ENCODE measurements around the gene LYPD6B.
"Not testable (repeated sequence)": the region's sequence is repeated elsewhere in the genome, so short reads cannot be mapped to it uniquely, and the experiment has no call there.

LYPD6B gene

DNA sequence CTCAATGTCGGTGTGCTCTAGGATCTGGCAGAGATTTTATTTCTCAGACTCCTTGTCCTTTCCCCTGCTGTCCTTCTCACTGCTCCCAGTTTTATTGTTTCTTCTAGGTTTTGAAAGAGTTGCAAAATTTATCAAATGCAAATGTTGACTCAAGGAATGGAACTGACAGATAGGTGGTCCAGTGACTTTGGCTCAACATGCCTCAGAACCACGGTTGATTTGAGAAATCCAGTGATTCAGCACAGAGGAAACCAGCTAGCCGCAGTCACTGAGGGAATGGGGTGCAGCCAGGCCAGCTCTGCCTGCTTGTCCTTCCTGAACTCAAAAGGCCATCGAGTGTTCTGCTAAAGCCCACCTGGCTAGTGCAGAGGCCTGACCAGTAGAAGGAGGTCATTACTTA is 166.2 kb downstream of the LYPD6B start:
- no peak for DNase-seq (ENCODE audit: low read depth)

DNA sequence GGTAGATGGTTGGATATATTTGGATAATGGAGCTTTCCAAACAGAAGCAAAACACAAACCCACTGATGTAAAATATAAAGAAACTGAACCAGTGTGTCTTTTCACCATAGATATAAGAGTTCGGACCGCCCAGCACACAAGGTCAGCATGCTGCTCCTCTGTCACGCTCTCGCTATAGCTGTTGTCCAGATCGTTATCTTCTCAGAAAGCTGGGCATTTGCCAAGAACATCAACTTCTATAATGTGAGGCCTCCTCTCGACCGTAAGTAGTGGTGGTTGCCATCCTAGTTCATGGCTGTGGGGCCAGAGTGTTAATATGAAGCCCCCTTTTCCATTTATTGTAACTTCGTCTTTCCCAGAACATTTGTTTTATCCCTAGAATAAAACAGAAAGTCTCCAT is 166.6 kb downstream of the LYPD6B start:
- no peak for DNase-seq (ENCODE audit: low read depth)

DNA sequence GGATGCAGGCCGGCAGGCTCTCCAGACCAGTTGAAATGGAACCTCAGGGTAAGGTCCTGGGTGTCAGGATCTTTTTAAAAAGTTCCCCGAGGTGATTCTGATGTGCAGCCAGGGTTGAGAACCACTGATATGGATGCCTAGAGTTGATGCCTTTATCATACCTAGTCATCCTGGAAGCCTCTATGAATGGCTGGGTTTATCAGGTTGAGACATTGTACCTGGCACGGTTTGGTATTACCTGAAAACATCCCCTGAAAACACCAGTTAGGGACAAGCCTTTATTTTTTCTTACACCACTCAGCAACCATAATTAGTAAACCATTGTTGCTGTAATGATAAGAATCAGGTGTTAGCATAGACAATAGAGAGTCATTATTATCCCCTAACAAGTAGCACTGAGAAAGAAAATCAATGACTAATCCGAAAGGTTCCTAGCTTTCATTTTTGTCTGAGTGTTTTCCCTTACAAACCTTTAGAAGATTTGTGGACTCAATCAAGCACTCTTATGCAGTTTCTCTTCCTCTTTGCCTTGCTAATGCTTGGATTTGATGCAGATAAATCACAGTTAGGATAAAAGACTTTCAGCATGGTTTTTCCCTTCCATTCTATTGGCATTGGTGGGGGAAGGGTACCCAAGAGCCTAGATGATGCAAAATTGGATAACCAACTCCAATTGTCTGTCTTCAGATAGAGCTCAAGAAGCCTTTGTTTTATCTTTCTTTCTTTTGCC is 175.4 kb downstream of the LYPD6B start:
- no peak for DNase-seq (ENCODE audit: low read depth)

DNA sequence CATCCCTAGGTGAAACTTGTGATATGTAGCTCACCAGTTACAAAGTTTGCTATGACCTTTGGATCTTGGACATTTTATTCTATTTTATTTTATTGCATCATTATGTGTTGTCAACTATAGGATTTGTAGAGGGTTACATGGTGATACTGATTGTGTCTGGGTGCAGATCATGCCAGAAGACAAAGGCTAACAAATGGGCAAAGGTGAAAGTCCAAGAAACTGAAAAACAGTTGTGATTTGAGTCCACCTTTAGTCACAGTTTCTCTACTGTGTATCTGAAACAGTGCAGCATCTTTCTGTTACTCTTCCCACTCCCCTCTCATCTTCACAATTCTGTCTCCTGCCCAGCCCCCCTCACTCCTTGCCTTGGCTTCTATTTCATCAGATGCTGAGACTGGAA is 180.0 kb downstream of the LYPD6B start:
- DNase-seq (ENCODE audit: low read depth) = no peak

DNA sequence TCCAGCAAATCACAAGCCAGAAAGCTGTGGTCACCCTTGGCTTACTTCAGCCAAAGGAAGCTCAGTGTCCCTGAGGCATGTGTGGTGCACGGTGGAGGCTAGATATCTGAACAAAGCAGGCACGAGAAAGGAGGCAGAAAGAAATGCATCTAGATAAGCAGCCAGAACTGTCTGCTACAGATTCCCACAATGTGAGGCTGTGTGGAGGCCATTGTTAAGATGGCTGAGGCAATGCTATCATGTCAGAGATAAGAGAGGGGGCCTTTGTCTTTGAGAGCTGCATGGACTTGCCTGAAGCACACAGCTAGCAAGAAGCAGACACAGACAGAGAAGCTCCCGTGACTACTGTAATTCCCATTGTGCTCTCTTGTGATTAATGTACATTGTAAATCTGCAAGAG is 181.4 kb downstream of the LYPD6B start:
- no peak for DNase-seq (ENCODE audit: low read depth)

DNA sequence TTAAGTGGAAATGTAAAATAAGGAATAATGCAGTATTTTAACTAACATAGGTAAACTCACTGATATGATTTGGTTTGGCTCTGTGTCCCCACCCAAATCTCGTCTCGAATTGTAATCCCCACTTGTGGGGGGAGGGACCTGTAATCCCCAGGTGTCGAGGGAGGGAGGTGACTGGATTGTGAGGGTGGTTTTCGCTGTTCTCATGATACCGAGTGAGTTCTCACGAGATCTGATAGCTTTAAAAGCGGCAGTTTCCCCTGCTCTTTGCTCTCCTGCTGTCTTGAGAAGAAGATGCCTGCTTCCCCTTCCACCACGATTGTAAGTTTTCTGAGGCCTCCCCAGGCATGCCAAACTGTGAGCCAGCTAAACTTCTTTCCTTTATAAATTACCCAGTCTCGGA is 182.5 kb downstream of the LYPD6B start:
- no peak for DNase-seq (ENCODE audit: low read depth)

DNA sequence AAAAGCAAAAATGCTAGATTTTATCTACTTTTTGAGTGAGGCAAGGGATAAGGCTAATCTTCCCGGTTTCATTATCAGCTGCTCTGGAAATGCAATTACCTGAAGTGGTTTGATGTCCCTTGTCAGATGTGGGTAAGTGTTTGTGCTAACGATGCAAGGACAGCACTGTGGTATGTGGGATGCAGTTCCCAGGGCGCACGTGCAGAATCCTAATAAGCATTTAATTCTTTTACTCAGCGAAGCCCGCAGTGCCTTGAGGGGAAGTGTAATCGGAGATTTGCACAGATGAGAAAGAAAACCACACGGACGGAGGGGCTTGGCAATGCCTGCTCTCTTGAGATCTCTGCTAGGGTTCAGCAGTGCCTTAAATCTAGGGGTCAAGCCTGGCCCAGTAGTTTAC is 183.4 kb downstream of the LYPD6B start:
- DNase-seq (ENCODE audit: low read depth) = no peak

DNA sequence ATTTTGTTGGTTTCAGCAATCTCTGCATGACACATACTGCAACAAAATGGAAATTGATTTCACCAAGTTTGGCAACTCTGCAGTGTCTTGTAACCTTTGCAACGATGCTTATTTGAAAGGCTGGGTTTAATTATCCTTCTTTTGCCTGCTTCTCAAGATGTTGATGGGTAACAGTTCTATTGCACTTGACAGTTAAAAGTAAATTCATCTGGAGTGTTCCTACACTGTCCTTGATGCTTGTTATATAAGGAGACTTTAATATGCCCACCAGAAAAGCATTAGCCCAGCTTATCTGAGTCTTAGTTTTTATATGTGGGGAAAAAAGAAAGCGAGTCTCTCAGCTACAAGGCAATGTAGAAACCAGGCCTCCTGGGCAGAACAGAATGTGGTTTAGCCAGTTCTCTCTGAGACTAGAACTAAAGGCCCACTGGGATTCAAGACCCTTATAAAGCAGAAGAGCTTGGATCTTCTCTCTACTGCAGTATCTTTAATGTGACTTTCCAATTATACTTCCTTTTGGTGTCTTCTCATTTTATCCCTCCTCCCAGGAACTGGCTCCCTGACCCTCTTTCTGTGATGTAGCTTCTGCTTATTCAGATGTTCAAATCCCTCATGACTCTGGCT is 185.1 kb downstream of the LYPD6B start:
- no peak for DNase-seq (ENCODE audit: low read depth)

DNA sequence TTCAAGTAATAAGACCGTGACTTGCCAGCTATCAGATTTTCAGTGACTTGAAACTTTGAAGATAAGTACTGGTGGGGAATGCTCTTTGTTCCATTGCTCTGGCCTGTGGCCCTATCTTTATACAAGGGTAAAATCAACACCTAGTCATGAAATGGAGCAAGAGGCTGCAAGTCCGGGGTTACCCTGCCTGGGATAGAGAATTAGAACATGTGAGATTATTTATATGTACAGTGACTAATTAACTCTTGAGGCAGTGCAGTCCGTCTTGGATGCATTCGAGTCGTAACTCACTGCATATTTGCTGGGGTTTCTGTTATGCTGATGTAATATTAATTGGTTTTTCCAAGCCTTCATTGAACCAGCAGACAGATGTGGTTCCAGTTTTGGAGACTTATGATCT is 186.0 kb downstream of the LYPD6B start:
- no peak for DNase-seq (ENCODE audit: low read depth)

DNA sequence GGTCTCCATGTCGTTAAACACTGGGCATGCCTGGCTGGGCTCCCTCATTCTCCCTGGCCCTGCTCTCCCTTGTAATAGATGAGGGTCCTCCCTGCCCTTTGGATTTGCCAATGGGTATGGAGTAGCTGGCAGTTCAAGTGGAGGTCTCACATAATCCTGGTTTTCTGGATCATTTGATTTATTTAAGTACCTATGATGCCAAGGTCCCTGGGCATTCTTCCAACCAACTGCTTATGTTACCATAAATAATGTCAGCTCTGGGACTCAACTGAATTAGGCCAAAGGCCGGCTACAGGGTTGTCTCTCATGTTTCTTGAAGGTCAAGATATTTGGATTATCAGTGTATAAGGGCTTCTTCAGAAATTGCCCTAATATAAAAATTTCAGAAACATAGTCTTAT is 186.9 kb downstream of the LYPD6B start:
- no peak for DNase-seq (ENCODE audit: low read depth)

DNA sequence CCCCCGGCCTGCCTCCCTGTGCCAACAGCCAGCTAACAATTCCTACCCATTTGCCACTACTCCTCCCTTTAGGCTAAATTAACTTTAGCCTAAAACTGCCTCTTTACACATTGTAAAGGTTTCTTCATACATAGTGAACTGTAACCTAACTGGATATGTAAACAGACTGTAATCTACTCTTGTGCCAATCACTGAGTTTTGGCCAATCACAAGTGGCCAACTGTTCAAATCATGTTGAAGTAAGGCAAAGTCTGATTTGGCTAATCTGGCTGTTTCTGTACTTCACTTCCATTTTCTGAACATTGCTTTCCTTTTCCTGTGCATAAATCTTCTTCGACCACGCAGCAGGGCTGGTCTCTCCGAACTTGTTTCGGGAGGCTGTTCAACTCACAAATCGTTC is 188.3 kb downstream of the LYPD6B start:
- DNase-seq (ENCODE audit: low read depth) = no peak

DNA sequence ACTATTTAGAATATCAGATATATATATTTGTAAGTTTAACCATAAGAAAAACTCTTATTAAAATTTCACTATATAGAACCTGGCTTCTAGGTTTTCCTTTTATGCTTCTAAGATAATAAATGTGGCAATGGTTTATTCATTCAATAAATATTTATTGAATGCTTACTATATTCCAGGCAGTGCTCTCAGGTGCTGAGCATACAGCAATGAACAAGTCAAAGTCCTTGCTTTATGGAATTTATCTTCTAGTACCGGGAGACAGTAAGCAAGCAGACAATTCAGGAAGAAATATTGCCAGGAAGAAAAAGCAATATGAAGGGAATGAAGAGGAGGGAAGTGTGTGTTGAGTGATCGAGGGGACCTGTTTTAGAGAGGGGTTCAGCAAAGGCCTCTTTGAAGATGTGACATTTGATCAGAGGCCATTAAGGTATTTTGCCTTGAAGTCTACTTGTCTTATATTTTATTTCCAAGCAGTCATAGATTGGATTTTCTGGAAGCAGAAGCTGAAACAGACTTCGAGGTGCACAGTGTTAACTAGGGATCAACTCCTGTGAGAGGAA is 197.4 kb downstream of the LYPD6B start:
- DNase-seq (ENCODE audit: low read depth) = no peak

DNA sequence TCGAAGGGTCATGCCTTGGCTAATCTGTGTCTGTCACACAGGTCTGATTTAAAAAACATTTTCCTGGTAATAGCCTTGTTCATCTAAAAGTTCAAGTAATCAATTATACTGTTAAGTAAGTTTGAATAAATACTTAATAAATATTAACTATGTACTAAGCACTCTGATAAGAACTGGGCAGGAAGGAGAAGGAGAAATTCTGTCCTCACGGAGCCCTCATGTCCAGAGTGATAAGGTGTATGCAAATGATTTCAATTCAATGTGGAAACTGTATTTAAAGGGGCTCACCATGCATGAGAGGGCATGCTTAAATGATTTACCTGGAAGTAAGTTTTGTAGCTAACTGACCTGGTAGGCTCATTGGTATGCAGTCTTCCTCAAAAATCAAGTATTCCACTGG is 197.9 kb downstream of the LYPD6B start:
- no peak for DNase-seq (ENCODE audit: low read depth)

DNA sequence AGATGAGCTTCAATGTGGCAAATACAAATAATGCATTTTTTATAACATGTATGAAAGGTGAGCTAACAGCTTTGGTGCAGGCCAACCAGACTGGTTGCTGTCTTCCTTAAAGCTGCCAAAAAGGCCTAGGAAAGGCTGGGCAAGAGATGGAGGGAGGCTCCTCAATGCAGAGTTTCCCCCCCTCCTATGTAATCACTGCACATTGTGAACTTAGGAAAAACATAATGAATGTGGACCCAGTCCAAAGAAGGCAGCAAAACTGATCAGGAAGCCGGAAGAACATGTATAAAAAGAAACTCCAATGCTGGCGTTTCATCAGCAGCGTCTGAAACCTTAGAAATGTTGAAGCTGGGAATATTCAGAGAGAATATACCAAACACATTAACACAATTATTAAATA is 207.7 kb downstream of the LYPD6B start:
- no peak for DNase-seq (ENCODE audit: low read depth)

DNA sequence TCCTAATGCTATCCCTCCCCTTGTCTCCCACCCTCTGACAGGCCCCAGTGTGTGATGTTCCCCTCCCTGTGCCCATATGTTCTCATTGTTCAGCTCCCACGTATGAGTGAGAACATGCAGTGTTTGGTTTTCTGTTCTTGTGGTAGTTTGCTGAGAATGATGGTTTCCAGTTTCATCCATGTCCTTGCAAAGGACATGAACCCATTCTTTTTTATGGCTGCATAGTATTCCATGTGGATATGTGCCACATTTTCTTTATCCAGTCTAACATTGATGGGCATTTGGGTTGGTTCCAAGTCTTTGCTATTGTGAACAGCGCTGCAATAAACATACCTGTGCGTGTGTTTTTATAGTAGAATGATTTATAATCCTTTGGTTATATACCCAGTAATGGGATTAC is 212.9 kb downstream of the LYPD6B start:
- DNase-seq (ENCODE audit: low read depth) = not testable (repeated sequence)

DNA sequence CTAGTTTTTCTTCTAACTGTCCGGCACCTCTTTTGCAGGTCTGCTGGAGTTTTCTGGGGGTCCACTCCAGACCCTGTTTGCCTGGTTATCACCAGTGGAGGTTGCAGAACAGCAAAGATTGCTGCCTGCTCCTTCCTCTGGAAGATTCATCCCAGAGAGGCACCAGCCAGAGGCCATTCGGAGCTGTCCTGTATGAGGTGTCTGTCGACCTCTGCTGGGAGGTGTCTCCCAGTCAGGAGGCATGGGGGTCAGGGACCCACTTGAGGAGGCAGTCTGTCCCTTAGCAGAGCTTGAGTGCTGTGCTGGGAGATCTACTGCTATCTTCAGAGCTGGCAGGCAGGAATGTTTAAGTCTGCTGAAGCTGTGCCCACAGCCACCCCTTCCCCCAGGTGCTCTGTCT is 218.4 kb downstream of the LYPD6B start:
- not testable (repeated sequence) for DNase-seq (ENCODE audit: low read depth)

DNA sequence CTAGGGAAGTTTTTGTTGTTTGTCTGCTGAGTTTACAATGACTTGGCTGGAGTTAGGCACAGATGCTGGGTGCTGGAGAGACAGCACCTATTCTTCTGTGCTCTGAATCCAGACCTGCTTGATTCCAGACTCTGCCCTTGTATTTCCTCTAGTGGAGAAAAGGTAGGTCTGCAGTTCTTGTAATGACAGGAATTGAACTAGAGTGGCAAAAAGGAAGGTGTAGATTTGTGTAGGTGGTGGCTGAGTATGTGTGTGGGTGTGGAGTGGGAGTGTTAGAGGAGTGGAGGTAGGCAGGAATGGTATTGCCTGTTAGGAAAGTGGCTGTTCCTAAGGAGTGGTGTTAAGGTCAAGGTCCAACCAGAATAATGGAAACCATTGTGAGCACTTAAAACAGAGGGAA is 220.0 kb downstream of the LYPD6B start:
- DNase-seq (ENCODE audit: low read depth) = no peak

DNA sequence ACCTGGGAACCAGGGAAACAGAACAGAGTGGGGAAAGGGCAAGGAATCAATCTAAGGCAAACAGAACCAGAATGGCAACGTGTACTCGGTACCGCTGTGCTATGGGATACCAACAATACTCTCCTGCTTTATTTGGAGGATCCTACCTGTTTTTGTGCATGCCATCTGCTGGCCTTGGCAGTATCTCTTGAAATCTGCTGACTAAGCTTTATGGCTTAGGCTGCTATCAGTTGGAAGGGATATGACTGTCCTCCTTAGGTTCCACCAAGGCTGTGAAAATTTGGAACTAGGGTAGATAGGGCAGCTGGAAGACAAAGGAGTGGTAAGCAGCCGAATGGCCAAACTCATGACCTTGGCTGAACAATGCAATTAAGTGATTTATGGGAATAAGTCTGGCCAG is 220.6 kb downstream of the LYPD6B start:
- no peak for DNase-seq (ENCODE audit: low read depth)

DNA sequence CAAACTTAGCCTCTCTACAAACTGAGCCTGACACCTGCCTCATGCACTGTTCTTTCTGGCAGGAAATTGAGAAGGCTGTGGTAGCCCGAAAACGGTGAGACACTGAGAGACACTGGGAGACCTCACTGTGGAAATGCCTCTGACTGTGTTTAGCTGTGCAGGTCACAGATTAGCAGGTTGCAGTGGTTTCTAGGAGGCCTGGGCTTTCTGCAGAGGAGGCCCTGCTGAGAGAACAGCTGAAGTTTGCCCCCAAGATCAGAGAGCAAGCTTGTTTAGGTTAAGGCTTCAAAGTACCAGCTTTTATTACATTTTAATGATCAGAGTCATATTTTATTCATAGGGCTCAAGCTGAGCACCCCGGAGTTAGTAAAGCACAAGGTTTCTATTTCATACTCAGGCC is 223.2 kb downstream of the LYPD6B start:
- no peak for DNase-seq (ENCODE audit: low read depth)
